ENCODE results near the gene DNAH14. TPM values are rescaled to one million over a fixed set of nuclear protein-coding genes. Genes with fewer than 3 reads are reported as not detected.
"Not testable (repeated sequence)": the region's sequence is repeated elsewhere in the genome, so short reads cannot be mapped to it uniquely, and the experiment has no call there.

Gene DNAH14
- total and polyA plus RNA-seq, 12 donors, result 7.6 to 25.3 (median 16.5) TPM

GRCh38 chr1:225155555-225155954, 226.1 kb downstream of the DNAH14 start:
- no peak overlapping the region for H3K27ac ChIP-seq
- 88 to 97% (median 96%) methylated on average over 1 of the region's 1 CpG for WGBS, 4 donors
- H3K36me3 ChIP-seq (replicated peaks in 1 of 2), result no peaks in the 10 kb centered on the region
- TF ChIP-seq POLR2A (IDR thresholded peaks at IDR 0.05) (no peak), CTCF (IDR thresholded peaks at IDR 0.05) (no peak)
- H3K4me3 ChIP-seq, result no peak overlapping the region
- no peaks in the 10 kb centered on the region for H3K4me1 ChIP-seq (replicated peaks in 1 of 2)
- H3K27me3 ChIP-seq, result no peaks in the 10 kb centered on the region
- H3K9me3 ChIP-seq (replicated peaks in 1 of 3), result no peaks in the 10 kb centered on the region
- intact Hi-C loops (cut with DNase I), result no loop called here
- no peak for DNase-seq

- Histone ChIP-seq H3K4me1 (replicated peaks in 1 of 2) (no peaks in the 10 kb centered on the region), H3K36me3 (replicated peaks in 1 of 2) (no peaks in the 10 kb centered on the region), H3K27me3 (no peaks in the 10 kb centered on the region), H3K4me3 (no peak overlapping the region), H3K27ac (no peak overlapping the region), H3K9me3 (replicated peaks in 1 of 3) (no peaks in the 10 kb centered on the region)
- intact Hi-C loops (cut with DNase I), result no loop called here
- TF ChIP-seq CTCF (IDR thresholded peaks at IDR 0.05) (no peak), POLR2A (IDR thresholded peaks at IDR 0.05) (no peak)
- no peak for DNase-seq
- 55 to 65% (median 63%) methylated on average over 3 of the region's 3 CpGs for WGBS, 4 donors
These were observed 226.8 kb downstream of the DNAH14 start for GRCh38 chr1:225156254-225156653.

- no peak for TF ChIP-seq POLR2A (IDR thresholded peaks at IDR 0.05)
- no peak for TF ChIP-seq CTCF (IDR thresholded peaks at IDR 0.05)
- 92 to 98% (median 96%) methylated on average over 4 of the region's 4 CpGs for WGBS, 4 donors
- no peak for DNase-seq
- no peaks in the 10 kb centered on the region for H3K27me3 ChIP-seq
- H3K9me3 ChIP-seq (replicated peaks in 1 of 3), result no peaks in the 10 kb centered on the region
- intact Hi-C loops (cut with DNase I), result no loop called here
- H3K4me3 ChIP-seq, result no peak overlapping the region
- no peaks in the 10 kb centered on the region for H3K4me1 ChIP-seq (replicated peaks in 1 of 2)
- H3K27ac ChIP-seq, result no peak overlapping the region
- no peaks in the 10 kb centered on the region for H3K36me3 ChIP-seq (replicated peaks in 1 of 2)
These were observed 228.8 kb downstream of the DNAH14 start for GRCh38 chr1:225158291-225158690.

GRCh38 chr1:225159793-225160192, 230.3 kb downstream of the DNAH14 start:
- no peaks in the 10 kb centered on the region for H3K9me3 ChIP-seq (replicated peaks in 1 of 3)
- TF ChIP-seq POLR2A (IDR thresholded peaks at IDR 0.05) (no peak), CTCF (IDR thresholded peaks at IDR 0.05) (no peak)
- no peaks in the 10 kb centered on the region for H3K4me1 ChIP-seq (replicated peaks in 1 of 2)
- intact Hi-C loops (cut with DNase I), result no loop called here
- DNase-seq, result no peak
- no peaks in the 10 kb centered on the region for H3K27me3 ChIP-seq
- H3K36me3 ChIP-seq (replicated peaks in 1 of 2), result no peaks in the 10 kb centered on the region
- H3K4me3 ChIP-seq, result no peak overlapping the region
- H3K27ac ChIP-seq, result no peak overlapping the region
- WGBS, 4 donors, result 38 to 65% (median 57%) methylated on average over 1 of the region's 1 CpG

GRCh38 chr1:225177409-225177808, 247.9 kb downstream of the DNAH14 start:
- 87 to 92% (median 90%) methylated on average over 3 of the region's 3 CpGs for WGBS, 4 donors
- H3K36me3 ChIP-seq (replicated peaks in 1 of 2); intact Hi-C loops (cut with DNase I); H3K27me3 ChIP-seq; H3K4me3 ChIP-seq; H3K27ac ChIP-seq; H3K4me1 ChIP-seq (replicated peaks in 1 of 2); DNase-seq: not testable (repeated sequence)
- H3K9me3 ChIP-seq (replicated peaks in 1 of 3), result peaks cover 0 to 13% (median 0%) of the 10 kb centered on the region in 3 donors

Measured in adrenal gland (tissue), 12 donors.